ENCODE measurements around the gene RD3L. TPM values are rescaled to one million over a fixed set of nuclear protein-coding genes. Genes with fewer than 3 reads are reported as not detected.
A peak's percentile ranks its signal among the peaks of the same experiment; 100 is the strongest.

The RD3L gene
- total and polyA plus RNA-seq, 8 donors = not detected

- TF ChIP-seq CTCF (IDR thresholded peaks at IDR 0.05) = no peak
- DNase-seq = peak in 1 of 6 donors; percentile 22
- H3K27me3 ChIP-seq = no peaks in the 10 kb centered on the region
- peak; percentile 48 to 85 (median 64) for ATAC-seq
- no peaks in the 10 kb centered on the region for H3K9me3 ChIP-seq
- no peak for FAIRE-seq
- no peak overlapping the region for H3K27ac ChIP-seq
- H3K4me1 ChIP-seq = no peaks in the 10 kb centered on the region
- 34 to 36% methylated on average over 11 of the region's 11 CpGs for WGBS, 2 donors
- no peaks in the 10 kb centered on the region for H3K36me3 ChIP-seq
- intact Hi-C loops (cut with DNase I) = no loop called here
- no peak overlapping the region for H3K4me3 ChIP-seq
Measured at GRCh38 chr14:103960457-103961055, 18.2 kb upstream of the RD3L start.

DNA sequence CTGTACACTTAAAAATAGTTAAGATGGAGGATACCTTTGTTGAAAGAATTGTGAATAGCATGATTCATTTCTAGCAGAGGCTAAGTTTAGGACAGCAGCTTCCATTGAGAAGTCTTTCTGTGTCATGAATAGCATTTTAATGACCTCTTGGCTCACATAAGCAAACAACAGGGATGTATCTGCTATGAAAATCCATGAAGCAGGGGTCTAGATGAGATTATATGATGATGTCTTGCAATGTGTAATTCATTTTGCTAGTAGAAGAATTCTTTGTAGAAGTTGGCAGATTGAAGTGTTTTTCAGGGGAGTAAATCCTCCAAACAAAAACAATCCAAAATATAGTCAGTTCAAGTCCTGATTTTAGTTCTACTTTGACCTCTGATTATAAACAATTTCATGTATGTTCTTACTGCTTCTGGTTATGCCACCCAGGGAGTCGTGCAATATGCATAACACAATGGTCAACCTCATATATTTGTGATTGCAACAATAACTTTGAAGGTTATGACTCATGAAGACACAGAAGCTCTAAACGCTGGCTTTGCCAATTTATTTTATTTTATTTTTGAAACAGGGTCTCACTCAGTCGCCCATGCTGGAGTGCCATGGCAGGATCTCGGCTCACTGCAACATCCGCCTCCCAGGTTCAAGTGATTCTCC lies 6.9 kb upstream of the RD3L start:
- Histone ChIP-seq H3K4me3 (no peak overlapping the region), H3K4me1 (no peaks in the 10 kb centered on the region), H3K27me3 (no peaks in the 10 kb centered on the region), H3K27ac (no peak overlapping the region), H3K36me3 (no peaks in the 10 kb centered on the region), H3K9me3 (no peaks in the 10 kb centered on the region)
- 64 to 74% methylated on average over 5 of the region's 5 CpGs for WGBS, 2 donors
- intact Hi-C loops (cut with DNase I) = no loop called here
- no peak for TF ChIP-seq CTCF (IDR thresholded peaks at IDR 0.05)
- FAIRE-seq (no peak), DNase-seq (no peak), ATAC-seq (no peak)

DNA sequence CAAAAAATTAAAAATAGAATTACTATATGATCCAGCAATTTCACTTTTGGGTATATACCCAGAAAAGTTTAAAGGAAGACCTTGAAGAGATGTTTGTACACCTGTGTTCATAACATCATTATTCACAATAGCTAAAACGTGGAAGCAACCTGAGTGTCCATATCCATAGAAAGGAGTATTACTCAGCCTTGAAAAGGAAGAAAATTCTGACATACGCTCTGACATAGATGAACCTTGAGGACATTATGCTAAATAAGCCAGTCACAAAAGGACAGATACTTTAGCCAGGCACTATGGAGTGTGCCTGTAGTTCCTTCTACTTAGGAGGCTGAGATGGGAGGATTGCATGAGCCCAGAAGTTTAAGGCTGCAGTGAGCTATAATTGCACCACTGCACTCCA lies 6.1 kb upstream of the RD3L start:
- 56 to 65% methylated on average over 2 of the region's 2 CpGs for WGBS, 2 donors
- Histone ChIP-seq H3K27me3 (no peaks in the 10 kb centered on the region), H3K4me1 (no peaks in the 10 kb centered on the region), H3K27ac (no peak overlapping the region), H3K9me3 (no peaks in the 10 kb centered on the region), H3K36me3 (no peaks in the 10 kb centered on the region), H3K4me3 (no peak overlapping the region)
- TF ChIP-seq CTCF (IDR thresholded peaks at IDR 0.05) = no peak
- intact Hi-C loops (cut with DNase I) = no loop called here
- no peak for ATAC-seq
- no peak for DNase-seq
- FAIRE-seq = no peak

GRCh38 chr14:103946975-103947374 lies 4.6 kb upstream of the RD3L start:
- no peaks in the 10 kb centered on the region for H3K4me1 ChIP-seq
- 74 to 91% methylated on average over 2 of the region's 2 CpGs for WGBS, 2 donors
- DNase-seq (no peak), ATAC-seq (no peak), FAIRE-seq (no peak)
- H3K4me3 ChIP-seq = no peak overlapping the region
- H3K9me3 ChIP-seq = no peaks in the 10 kb centered on the region
- H3K36me3 ChIP-seq = no peaks in the 10 kb centered on the region
- no peaks in the 10 kb centered on the region for H3K27me3 ChIP-seq
- no peak overlapping the region for H3K27ac ChIP-seq
- no peak for TF ChIP-seq CTCF (IDR thresholded peaks at IDR 0.05)
- intact Hi-C loops (cut with DNase I) = no loop called here

DNA sequence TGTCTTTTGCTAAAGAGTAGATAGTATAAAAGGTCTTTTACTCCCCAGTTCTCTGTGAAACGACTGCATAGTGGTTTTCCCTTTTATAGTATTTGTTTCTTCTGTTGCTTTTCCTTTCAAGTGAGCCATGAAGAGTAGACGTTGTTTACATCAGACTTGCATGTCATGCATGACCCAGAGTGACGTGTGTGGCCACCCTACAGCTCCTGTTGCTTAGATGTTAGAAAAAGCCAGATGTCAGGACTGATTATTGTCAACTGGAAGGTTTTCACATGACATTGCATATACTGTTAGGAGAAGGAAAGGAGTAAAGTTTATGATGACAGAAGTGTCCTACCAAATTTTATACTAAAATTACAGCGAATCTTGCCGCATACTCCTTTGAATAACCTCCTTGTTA lies 1.3 kb upstream of the RD3L start:
- no peaks in the 10 kb centered on the region for H3K36me3 ChIP-seq
- no peak overlapping the region for H3K27ac ChIP-seq
- 65 to 69% methylated on average over 5 of the region's 5 CpGs for WGBS, 2 donors
- ATAC-seq (no peak), FAIRE-seq (no peak), DNase-seq (no peak)
- H3K27me3 ChIP-seq = peaks cover 0 to 4% (median 0%) of the 10 kb centered on the region in 4 donors
- intact Hi-C loops (cut with DNase I) = no loop called here
- TF ChIP-seq CTCF (IDR thresholded peaks at IDR 0.05) = no peak
- no peaks in the 10 kb centered on the region for H3K9me3 ChIP-seq
- no peaks in the 10 kb centered on the region for H3K4me1 ChIP-seq
- H3K4me3 ChIP-seq = no peak overlapping the region
